Activated CD4-positive, alpha-beta T cell treated with anti-CD3 and anti-CD28 coated beads for 24 hours (primary cell): Measurements from ENCODE around the gene TRPM7.
A peak's percentile ranks its signal among the peaks of the same experiment; 100 is the strongest.
"Not testable (repeated sequence)": the region's sequence is repeated elsewhere in the genome, so short reads cannot be mapped to it uniquely, and the experiment has no call there.

ENCODE experiments used
- DNase-seq, 2 donors: peaks; one replicate each; pipeline ENCODE4 v3.0.0-alpha.2; 2020; ENCODE audit warnings: low read depth in 2 of 2

TRPM7 gene

GRCh38 chr15:50686469-50687301 lies at the start of gene TRPM7:
TRPM7 (minus strand) TSS chr15:50686797; CDS start chr15:50686533, 264 bp downstream.
- DNase-seq = peak; percentile 76 to 84

GRCh38 chr15:50735156-50735555 lies 48.6 kb upstream of the TRPM7 start:
- no peak for DNase-seq

- DNase-seq = no peak
Observed at GRCh38 chr15:50726315-50726714, 39.7 kb upstream of the TRPM7 start.

- no peak for DNase-seq
Observed at GRCh38 chr15:50718700-50719125, 32.1 kb upstream of the TRPM7 start.

- no peak for DNase-seq
Observed at GRCh38 chr15:50712018-50712417, 25.4 kb upstream of the TRPM7 start.

GRCh38 chr15:50710585-50710984 lies 24.0 kb upstream of the TRPM7 start:
- DNase-seq = no peak

- DNase-seq = no peak
Observed at GRCh38 chr15:50707878-50708427, 21.4 kb upstream of the TRPM7 start.

GRCh38 chr15:50702762-50703334 lies 16.3 kb upstream of the TRPM7 start:
- no peak for DNase-seq

- no peak for DNase-seq
Observed at GRCh38 chr15:50698101-50698500, 11.5 kb upstream of the TRPM7 start.

- DNase-seq = no peak
Observed at GRCh38 chr15:50697109-50697797, 10.7 kb upstream of the TRPM7 start.

GRCh38 chr15:50694634-50695165 lies 8.1 kb upstream of the TRPM7 start:
- not testable (repeated sequence) for DNase-seq

- no peak for DNase-seq
Observed at GRCh38 chr15:50687302-50687902, 805 bp upstream of the TRPM7 start.

GRCh38 chr15:50685976-50686468 lies 575 bp downstream of the TRPM7 start:
- peak; percentile 60 to 61 for DNase-seq

- DNase-seq = no peak
Observed at GRCh38 chr15:50685191-50685975, 1.2 kb downstream of the TRPM7 start.

- DNase-seq = no peak
Observed at GRCh38 chr15:50681467-50681866, 5.1 kb downstream of the TRPM7 start.

GRCh38 chr15:50676799-50677483 lies 9.7 kb downstream of the TRPM7 start:
- DNase-seq = no peak

GRCh38 chr15:50675535-50676144 lies 11.0 kb downstream of the TRPM7 start:
- DNase-seq = no peak

- no peak for DNase-seq
Observed at GRCh38 chr15:50670115-50670514, 16.5 kb downstream of the TRPM7 start.

- DNase-seq = no peak
Observed at GRCh38 chr15:50669611-50670010, 17.0 kb downstream of the TRPM7 start.

GRCh38 chr15:50665938-50666337 lies 20.7 kb downstream of the TRPM7 start:
- no peak for DNase-seq
